ACC112 (cell line): ENCODE data around the gene KLK7.

Experiments used
- H2AFZ ChIP-seq: fragments of 200-600 bp; sonication (generic); one replicate; pipeline ENCODE4 v1.6.0; 2017; ENCODE audit warnings: antibody characterized with exemption, low read length; ENCODE audit not compliant: unreplicated experiment
- H3K27ac ChIP-seq: fragments of 200-600 bp; sonication (generic); 2 replicates; pipeline ENCODE4 v1.5.1; 2014; ENCODE audit warnings: low read depth, mild to moderate bottlenecking, antibody characterized with exemption, low read length, moderate library complexity
- H3K27me3 ChIP-seq: fragments of 200-600 bp; sonication (generic); 2 replicates; pipeline ENCODE4 v1.6.1; 2014; ENCODE audit warnings: mild to moderate bottlenecking, antibody characterized with exemption, low read length, moderate library complexity, mixed read lengths; ENCODE audit not compliant: insufficient read depth
- H3K36me3 ChIP-seq: fragments of 200-600 bp; sonication (generic); 2 replicates; pipeline ENCODE4 v1.6.1; 2016; ENCODE audit warnings: mild to moderate bottlenecking, antibody characterized with exemption, low read length, moderate library complexity, mixed read lengths; ENCODE audit not compliant: insufficient read depth
- H3K4me1 ChIP-seq: fragments of 200-600 bp; sonication (generic); one replicate; pipeline ENCODE4 v1.6.1; 2016; ENCODE audit warnings: low read length, mixed read lengths; ENCODE audit not compliant: insufficient read depth, unreplicated experiment, control insufficient read depth
- H3K4me3 ChIP-seq: fragments of 200-600 bp; sonication (generic); 2 replicates; pipeline ENCODE4 v1.5.1; 2014; ENCODE audit warnings: mild to moderate bottlenecking, low read depth, low read length
- H3K79me2 ChIP-seq: fragments of 200-600 bp; sonication (generic); one replicate; pipeline ENCODE4 v1.6.0; 2016; ENCODE audit warnings: low read length; ENCODE audit not compliant: control insufficient read depth, unreplicated experiment, insufficient read depth

Gene KLK7

GRCh38 chr19:50932690-50933083 is 51.0 kb downstream of the KLK7 start:
- H3K79me2 ChIP-seq: no peaks in the 10 kb centered on the region
- H3K36me3 ChIP-seq: no peaks in the 10 kb centered on the region
- peaks cover 2% of the 10 kb centered on the region; the same call in 1 of the 2 replicates for H3K27me3 ChIP-seq
- H3K27ac ChIP-seq: no peak overlapping the region
- H3K4me1 ChIP-seq: peaks cover 5% of the 10 kb centered on the region
- H2AFZ ChIP-seq: no peak overlapping the region
- no peak overlapping the region for H3K4me3 ChIP-seq

- no peaks in the 10 kb centered on the region for H3K36me3 ChIP-seq
- H3K4me1 ChIP-seq: peaks cover 5% of the 10 kb centered on the region
- peaks cover 7% of the 10 kb centered on the region; the same call in 1 of the 2 replicates for H3K27me3 ChIP-seq
- H2AFZ ChIP-seq: no peak overlapping the region
- no peak overlapping the region for H3K4me3 ChIP-seq
- H3K79me2 ChIP-seq: no peaks in the 10 kb centered on the region
- H3K27ac ChIP-seq: no peak overlapping the region
These were observed 51.6 kb downstream of the KLK7 start for GRCh38 chr19:50932018-50932689.

GRCh38 chr19:50931023-50931422 is 52.7 kb downstream of the KLK7 start:
- Histone ChIP-seq H3K27ac (no peak overlapping the region), H3K4me3 (no peak overlapping the region), H3K4me1 (peaks cover 5% of the 10 kb centered on the region), H3K27me3 (peaks cover 7% of the 10 kb centered on the region; the same call in 1 of the 2 replicates), H2AFZ (no peak overlapping the region), H3K79me2 (no peaks in the 10 kb centered on the region), H3K36me3 (no peaks in the 10 kb centered on the region)

GRCh38 chr19:50928831-50929230 is 54.9 kb downstream of the KLK7 start:
- no peaks in the 10 kb centered on the region for H3K36me3 ChIP-seq
- no peaks in the 10 kb centered on the region for H3K79me2 ChIP-seq
- no peak overlapping the region for H3K27ac ChIP-seq
- H3K4me1 ChIP-seq: peaks cover 5% of the 10 kb centered on the region
- peaks cover 12% of the 10 kb centered on the region; the same call in 1 of the 2 replicates for H3K27me3 ChIP-seq
- H3K4me3 ChIP-seq: no peak overlapping the region
- no peak overlapping the region for H2AFZ ChIP-seq
